Activated CD4-positive, alpha-beta T cell treated with anti-CD3 and anti-CD28 coated beads, Interleukin-10, Interleukin-2, amounts not matched to agents 100 ng/mL and 50 ng/mL, durations not matched to agents 16 hours and 8 hours (primary cell): Measurements from ENCODE around the gene DVL2.

Source experiments
- DNase-seq: peaks from one replicate; pipeline ENCODE4 v3.0.0-alpha.2; 2020

The DVL2 gene

DNA sequence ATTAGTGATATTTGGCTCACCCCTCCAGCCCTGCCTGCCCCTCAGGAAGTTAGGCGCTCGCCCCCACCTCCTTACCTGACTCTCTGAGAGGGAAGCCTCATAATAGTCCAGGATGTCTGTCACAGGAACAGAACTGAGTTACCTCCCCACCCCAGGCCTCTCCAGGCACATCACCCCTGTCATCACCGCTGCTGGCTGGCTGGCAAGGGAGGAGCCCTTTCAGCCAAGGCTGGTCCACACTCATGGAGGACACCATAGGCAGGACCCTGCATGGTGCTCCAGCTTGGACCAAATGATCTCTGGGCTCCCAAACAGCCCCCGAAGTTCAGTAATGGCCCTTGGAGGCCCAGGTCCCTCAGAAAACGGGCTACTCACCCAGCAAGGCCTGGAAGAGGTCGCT, 16.2 kb downstream of the DVL2 start:
- DNase-seq = no peak

DNA sequence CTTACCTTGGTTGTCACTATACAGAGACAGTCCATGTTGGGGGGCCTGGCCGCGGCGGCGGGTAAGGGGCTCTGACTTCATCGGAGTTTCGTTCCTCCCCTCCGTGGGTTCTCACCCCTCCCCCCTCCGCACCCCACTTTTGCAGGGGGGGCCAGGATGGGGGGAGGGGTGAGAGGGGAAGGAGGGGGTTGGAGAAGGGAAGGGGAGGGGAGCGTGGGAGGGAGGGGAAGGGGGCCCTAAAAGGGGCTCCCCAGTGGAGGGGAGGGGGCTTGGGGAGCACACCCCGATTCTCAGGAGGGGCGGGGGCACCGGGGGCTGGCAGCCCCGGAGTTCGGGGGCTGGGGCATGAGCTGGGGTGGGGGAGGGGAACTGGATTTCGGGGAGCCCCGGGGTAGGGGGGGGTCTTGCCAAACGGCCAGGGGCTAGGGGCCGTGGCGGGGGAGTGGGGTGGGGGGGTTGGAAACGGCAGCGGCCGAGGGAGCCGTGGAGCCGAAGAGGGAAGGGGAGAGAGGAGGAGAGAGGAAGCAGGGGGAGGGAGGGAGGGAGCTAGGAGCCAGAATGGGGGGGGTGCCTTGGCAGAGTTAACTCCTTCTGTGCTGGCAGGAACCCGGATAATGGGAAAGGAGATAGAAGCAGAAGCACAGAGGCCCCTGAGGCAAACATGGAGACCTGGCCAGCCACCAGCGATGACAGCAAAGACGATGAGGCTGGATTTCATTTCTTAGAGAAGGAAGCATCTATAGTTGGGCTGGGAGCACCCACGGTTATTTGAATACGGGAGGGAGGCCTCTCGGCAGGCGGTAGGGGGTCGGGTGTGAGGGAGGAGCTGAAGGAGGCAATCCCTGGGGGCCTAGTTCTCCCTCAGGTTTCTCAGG, 17.0 kb downstream of the DVL2 start:
- DNase-seq = no peak

DNA sequence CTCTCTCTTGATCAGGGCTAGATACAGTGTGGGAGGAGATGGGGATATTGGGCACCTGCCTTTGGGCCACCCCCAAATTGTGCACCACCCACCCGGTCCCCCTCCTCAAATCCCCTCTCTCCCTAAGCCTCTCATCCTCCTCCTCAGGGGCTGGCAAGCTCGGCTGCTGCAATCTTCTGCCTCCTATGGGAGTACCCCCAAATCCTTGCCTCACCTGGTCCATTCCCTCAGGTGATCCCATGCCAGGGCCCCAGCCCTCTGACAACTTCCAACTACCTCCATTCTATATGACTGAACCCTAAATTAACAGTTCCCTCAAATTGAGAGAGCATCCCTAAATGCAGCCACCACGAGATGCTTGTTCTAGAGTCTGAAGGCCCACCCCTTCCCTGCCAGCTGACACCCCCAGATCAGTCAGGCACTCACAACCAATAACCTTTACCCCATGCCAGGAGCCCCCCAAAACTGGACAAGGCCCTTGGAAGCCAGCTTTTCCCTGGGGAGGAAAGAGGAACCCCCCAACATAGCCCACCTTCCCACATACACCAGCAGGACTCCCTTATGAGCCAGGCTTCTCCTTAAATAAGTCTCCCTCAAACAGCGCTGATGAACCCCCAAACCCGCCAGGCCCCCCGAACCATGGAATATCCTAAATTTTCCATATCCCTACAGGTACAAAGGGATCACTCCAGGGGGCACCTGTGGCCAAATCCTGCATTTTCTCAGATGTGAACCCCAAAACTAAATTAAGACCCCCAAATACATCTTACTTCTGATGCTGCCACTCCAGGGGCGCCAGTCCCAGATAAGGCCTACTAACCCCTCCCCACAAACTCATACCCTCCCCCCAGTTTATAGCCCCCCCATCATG, 17.8 kb downstream of the DVL2 start:
- DNase-seq = no peak

DNA sequence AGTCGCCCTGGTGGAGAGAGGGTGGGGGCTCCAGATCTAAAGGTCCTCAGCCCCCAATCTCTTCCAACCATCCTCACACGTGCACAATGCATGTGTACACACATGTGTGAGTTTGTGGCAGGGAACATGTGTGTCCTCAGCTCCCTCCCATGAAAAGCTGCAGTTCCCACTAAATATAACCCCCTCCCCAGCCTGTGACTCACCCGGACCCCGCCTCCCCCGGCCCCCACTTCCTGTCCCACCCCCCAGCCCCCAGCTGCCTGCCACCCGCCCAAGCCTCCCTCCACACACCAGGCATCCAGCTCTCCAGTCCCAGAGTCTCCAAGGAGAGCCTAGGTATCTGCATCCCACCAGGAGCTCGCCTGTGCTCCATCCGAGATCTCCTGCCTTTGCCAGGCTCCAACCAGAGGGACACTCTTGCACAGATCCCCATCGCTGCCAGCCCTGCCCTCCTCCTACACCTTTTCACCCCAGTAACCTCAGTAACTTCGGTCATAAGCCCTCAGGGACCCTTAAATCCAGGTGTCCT, 18.6 kb downstream of the DVL2 start:
- DNase-seq = no peak

DNA sequence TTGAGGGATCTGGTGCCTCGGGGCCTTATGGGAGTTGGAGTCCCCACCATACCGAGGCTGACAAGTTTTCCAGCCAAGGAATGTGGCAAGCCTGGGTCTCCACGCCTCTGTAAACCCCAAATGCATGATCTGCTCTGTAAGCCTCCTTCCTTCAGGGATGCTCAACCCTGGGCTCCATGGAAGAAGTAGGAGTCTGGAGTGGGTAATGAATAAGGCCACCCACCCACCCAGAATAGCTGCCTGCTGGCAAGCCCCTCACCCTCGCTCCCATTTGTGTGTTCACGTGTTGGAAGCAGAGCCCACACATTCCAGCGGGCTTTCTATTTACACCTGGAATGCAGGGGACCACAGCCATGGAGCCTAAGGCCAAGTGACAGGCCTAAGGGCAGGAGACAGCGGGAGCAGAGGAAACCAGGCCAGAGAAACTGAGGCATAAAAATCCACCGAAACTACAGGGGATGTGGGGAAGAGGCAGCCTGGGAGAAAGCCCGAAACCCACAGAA, 19.1 kb downstream of the DVL2 start:
- DNase-seq = no peak

DNA sequence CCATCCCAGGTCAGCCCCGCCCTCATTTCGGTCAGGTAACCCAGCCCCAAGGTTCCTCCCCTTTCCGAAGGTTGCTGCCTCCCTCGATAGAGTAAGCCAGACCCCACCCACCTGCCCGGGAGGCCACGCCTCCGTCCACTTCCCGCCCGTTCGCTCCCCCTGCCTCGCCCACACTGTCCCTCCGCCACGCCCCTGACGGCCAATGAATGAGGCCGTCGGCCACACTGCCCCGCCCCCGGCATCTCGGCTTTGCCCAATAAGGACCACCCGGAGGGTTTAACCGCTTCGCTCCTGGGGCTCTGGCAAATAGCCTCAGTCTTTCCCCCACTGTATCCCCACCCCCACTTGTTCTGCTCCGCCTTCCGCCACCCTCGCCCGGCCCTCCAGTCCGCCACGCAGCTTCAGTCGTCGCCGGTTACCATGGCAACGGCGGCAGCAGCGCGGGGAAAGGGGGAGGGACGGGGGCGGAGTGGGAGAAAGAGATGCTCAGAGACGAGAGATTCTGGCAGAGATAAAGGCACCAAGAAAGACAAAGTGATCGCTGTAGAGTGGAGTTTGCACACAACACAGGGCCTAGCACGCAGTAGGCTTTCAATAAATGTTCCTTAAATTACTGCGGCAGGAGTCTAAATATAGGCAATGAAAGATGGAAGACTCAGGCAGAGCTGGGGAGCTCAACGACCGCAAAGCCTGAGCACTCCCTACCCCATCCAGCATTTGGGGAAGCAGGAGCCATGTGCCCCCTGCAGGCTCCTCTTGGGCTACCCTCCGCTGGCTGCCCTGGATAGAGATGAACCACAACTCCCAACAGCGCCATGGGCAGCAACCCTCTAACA, 19.8 kb downstream of the DVL2 start:
- peak; percentile 99 for DNase-seq

DNA sequence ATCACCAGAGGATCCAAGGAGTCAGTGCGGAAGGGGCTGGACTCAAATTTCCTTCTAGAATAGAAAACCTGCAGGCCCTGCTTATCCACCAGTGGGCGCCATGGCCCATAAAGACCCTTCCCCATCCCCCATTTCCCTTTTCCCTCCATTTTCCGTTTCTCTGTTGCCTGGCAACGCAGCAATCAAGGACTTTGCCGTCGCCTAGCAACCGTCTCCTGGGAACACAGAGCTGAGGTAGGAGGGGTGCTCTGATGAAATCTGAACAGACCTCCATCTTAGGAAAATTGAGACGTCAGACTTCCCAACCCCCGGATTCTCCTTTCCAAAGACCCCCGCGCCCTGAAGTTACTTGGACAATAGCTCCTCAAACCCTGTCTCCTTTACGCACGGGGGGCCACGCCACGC, 20.4 kb downstream of the DVL2 start:
- peak; percentile 63 for DNase-seq

DNA sequence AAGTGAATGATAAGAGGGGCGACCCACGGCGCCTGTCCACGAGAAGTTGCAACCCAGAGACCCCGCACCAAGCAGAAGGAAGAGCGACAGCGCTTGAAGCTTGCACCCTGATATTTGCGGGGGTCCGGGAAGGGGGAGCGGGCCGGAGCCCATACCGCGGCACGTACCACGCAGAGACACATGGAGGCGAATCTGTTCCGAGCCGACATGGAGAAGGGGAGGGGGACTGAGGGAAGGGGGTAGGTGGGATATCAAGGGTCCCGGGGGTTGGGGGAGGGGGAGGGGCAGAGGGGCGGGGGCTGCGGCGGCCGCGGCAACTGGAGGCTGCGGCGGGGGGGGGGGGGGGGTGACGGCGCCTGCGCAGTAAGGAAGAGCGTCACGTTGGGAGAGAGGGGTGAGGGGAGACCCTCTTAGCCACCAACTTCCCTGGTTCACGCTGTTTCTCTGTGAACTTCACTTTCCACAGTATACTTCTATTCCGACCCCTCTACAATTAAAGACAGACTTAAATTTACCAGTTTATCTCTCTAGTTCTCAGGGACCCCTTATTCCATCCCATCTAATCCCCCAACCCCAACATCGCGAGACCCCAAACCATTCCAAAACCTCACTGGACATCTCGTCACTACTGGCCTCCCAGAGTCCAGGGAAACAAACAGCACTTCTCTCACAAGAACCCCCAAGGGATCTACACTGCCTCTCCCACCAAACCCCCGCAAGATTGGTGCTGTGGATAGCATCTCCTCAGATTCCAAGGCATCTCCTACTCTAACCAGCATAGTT, 22.6 kb downstream of the DVL2 start:
- DNase-seq = no peak

DNA sequence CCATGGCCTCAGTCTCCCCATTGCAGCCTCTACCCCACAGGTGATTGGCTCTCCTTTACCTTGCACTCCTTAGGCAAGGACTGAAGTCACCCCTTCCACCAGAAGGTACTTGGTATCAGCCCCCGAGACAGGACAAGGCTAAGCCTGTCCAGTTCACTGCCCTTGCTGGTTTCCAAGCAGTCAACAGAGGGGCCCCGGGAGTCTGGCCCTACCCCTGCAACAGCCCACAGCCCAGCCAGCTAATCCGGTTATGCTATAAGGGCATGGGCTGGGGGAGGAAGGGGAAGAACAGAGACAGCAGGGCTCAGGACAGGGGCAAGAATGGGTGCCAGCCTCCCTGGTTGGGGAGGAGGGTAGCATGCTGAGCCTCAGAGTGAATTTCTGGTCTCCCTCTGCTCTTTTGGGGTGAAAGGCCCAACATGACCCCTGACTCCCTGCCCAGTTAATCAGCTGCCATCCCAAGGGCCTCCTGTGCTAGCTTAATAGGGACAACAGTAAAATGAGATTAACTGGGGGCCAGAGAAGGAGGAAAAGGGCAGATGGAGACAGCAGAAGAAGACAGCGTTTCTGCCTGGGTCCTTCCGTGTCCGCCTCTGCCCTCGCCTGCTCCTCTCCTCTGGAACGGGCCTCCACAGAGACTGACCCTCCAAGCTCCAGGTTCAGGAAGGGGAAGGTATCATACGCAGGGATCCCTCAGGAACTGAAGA, 25.4 kb downstream of the DVL2 start:
- DNase-seq = no peak

DNA sequence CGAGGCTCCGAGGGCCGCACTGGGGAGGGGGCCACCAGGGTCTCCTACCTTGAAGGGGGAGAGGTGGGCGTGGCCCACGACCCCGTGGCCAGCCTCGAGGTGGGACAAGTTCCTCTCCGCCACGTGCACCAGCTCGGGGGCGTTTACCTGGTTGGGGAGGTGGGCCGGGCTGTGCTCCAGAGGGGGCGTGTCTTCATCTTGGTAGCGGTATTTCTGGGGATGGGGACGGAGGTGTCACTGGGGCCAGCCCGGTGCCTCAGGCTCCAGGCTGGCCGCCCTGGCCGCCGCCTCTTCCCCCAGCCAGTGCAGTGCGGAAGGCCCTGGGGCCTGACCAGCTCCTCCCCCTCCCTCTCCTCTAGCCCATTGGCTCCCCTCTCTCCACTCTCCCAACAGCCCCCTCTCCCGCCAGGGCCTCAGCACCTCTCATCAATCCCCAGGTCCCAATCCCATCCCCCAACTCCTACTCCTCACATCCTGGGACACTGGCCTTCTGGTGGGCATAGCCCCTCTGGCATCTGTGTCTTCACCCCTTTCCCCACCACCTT, 26.2 kb downstream of the DVL2 start:
- no peak for DNase-seq

DNA sequence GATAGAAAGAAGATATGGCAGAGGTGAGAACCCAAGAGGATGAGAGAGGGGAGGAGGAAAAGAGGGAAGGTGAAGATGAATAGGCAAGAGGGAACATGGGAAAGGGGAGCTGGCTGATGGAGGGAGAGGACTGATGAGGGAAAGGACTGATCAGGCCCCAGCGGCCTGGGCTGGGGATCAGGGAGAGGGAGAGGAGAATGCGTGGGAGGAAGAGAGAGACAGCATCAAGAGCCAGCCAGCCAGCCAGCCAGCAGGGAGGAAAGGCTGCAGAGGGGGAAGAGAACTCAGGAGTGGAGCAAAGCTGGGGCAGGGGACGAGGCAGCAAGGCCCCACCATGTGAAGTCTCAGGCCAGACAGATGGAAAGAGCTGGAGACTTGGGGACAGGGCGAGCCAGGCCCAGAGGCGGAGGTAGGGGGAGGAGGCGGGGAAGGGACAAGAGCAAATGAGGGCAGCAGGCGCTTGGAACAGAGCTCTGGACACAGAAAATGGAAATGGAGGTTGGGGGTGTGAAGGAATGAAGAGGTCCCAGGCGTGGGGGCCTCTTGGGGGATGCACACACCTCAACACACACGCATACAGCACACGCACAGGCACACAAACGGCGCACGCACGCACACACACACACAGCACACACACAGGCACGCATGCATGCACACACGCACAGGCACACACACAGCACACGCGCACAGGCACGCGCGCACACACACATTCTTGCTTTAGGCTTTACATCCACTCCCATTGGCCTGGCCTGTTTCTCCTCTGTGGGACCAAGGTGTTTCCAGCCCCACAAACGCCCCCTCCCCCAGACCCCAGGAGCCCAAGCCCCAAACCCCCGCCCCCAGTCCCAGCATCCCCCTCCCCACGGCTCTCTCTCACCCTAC, 27.0 kb downstream of the DVL2 start:
- no peak for DNase-seq

DNA sequence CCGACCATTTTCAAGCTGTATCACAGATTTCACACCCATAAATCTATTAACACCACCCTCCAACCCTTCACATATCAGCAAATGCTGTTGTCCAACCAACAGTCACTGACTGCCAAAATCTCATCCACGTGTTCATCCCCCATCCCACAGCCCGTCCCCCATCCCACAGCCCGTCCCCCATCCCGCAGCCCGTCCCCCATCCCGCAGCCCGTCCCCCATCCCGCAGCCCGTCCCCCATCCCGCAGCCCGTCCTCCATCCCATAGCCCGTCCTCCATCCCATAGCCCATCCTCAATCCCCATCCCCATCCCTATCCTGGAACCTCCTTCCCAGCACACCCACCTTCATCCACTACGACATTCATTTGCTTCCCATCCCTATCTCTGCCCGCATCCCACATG, 28.8 kb downstream of the DVL2 start:
- DNase-seq = no peak

DNA sequence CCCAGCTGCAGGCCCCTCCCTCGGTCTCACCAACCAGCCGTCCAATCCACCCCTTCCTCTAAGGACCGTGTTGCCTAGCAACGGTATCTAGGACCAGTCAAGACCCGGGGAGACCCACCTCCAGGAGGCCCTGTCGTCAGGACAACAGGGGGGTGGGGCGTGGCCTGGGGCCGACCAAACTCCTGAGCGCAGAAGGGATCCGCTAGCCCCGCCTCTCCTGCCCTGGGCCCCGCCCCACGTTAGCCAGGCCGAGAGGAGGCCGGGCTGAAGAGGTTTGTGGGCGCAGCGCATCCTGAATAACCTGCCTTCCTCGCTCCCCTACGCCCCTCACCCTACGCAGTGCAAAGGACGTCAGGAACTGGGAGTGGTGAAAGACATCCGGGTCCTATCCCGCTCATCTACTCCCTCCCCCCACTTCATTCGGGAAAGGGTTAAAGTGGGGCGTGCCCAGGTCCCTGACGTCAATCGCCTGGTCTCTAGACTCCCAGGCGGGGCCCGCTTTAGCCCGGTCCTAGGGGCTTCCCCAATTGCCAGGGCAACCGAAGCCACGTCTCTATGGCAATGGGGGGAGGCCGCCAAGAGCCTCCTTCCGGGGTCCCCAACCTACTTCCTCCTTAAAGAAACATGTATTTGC, 29.4 kb downstream of the DVL2 start:
- DNase-seq = peak; percentile 92

DNA sequence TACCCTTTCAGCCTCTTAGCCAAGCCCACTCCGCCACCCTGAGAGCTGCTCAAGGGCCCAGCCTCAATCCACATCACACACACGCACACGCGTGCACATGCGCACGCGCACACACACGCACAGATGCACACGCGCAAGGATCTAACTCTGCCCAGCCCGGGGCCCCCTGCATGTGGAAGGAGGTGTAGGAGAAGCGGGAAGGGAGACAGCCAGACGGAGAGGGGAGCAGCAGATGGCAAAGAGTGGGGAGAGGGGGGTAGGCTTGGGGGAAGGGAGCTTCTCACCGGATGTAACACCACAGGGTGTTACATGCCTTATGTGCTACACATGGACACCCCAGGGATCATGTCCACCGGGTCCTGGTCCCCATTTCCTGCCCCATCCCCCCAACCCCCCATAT, 30.0 kb downstream of the DVL2 start:
- DNase-seq = no peak

DNA sequence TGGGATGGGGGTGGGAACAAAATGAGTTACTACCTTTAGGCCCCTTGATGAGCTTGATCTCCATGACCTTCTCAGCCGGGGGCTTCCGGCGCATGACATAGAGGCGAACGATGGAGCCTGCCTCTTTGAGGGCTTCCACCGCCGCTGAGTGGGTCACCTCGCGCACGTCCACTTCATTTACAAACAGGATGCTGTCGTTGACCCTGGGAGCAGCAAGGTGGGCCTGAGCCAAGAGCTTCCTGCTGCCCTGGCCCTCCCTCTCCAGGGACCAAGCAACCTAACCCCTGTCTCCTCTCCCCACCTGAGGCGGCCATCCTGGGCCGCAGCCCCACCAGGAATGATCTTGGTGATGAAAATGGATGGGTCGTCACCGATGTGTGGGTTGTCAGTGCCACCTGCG, 30.9 kb downstream of the DVL2 start:
- no peak for DNase-seq

DNA sequence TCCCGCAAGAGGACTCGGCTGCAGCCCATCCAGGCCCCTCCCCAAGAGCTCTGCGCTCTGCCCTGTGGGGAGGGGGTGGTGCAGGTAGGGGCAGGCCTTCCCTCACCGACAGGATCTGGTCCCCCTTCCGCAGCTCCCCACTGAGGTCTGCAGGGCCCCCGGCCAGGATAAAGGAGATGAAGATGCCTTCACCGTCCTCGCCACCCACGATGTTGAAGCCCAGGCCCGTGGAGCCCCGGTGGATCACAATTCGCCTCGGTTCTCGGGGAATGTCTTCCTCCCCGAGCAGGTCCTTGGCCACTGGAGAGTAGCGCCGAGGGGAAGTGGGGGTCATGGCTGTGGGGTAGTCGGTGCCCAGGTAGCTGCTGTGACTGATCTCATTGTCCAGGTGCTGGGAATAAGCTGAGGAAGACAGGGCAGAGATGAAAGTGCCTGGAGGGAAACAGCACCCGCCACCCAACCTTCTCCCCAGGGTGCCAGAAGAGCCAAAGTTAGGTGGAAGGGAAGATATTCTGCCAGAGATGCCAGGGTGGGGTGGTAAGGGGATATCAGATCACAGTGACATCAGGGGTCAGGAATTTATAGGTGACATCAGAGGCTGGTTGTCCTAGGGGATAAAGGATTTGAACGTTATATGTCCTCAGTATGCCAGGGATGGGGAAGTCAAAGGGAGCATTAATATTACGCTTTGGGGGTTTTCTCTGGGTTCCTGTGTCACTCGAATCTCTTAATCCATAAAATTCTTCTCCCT, 37.5 kb downstream of the DVL2 start:
- DNase-seq = no peak

DNA sequence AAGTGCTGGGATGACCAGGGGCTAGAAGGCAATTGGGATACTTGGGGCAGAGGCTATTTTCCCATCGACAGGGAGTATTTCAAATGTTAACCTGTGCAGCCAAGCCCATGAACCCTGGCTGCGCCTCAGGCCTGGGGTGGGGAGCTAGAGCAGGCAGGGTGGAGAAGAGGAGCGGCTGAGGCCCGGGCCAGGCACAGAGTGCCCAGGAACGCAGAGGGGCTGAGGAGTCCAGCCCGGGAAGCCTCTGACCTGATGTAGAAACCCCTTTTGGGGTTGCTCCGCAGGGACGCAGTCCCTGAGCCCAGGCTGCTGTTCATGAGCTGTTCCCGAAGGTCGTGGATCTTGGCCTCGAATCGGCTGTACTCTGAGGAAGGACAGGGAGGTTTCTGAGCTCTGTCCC, 38.3 kb downstream of the DVL2 start:
- no peak for DNase-seq

DNA sequence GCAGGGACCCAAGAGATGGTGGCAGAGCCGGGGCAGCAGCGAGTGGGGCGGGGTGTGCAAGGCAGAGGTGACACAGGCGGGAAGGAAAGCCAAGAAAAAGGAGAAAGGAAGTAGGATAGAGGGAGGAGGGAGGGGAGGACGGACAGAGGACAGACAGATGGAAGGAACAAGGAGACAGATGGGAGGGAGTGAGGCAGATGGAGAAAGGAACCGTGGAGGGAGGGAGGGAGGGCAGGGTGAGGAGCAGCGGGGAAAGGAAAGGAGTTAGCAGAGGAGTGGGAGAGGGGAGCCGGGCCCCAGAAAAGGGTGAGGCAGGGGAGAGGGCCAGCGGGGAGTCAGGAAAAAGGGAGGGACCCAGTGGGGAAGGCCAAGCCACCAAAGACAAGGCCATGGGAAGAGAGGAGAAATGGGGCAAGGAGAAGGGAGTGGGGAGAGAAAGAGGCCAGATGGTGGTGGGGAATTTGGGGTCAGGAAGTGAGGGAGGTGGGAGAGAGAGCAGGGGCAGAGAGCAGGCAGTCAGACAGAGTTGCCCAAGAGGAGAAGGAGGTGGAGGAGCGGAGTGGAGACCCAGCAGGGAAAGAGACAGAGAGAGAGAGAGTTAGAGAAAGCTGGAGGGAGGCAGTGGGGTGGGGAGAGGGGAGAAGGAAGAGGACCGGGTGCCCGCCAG, 41.9 kb downstream of the DVL2 start:
- no peak for DNase-seq
